Common myeloid progenitor, CD34-positive (primary cell): ENCODE results near the gene NEURL1.

Experiments used
- CTCF ChIA-PET: fragments of 350-600 bp; sonication (Branson Sonifier 250); formaldehyde crosslinking; loops from one replicate; lab custom pipeline; 2021; ENCODE audit warnings: antibody characterized with exemption; lab: Charles Lee
- POLR2A ChIA-PET: fragments of 350-600 bp; sonication (Branson Sonifier 250); formaldehyde crosslinking; loops from one replicate; lab custom pipeline; 2021; ENCODE audit warnings: antibody characterized with exemption; lab: Charles Lee
- DNase-seq, 3 donors: peaks; one replicate each; pipeline versions ENCODE4 v3.0.0 to v3.0.0-alpha.2; 2013
- H3K27ac ChIP-seq, 2 experiments: 1 replicate in 1 of 2; 2 replicates in 1 of 2; pipeline ENCODE4 v1.7.0; 2013; ENCODE audit warnings: inconsistent platforms in 2 of 2, low read length in 2 of 2, mild to moderate bottlenecking in 2 of 2, low read depth in 1 of 2, moderate library complexity in 1 of 2; ENCODE audit not compliant: severe bottlenecking in 2 of 2, insufficient read depth in 1 of 2, poor library complexity in 1 of 2
- H3K27me3 ChIP-seq, 5 experiments: replicated peaks in 2 of 5; 1 replicate in 3 of 5; 2 replicates in 2 of 5; pipeline versions ENCODE4 v1.6.1 to v1.7.0; 2013; ENCODE audit warnings: low read length in 4 of 5, mild to moderate bottlenecking in 2 of 5, moderate library complexity in 2 of 5, inconsistent platforms in 1 of 5; ENCODE audit not compliant: insufficient read depth in 5 of 5, control insufficient read depth in 4 of 5
- H3K36me3 ChIP-seq, 4 experiments: 1 replicate in 2 of 4; 2 replicates in 2 of 4; pipeline versions ENCODE4 v1.6.1 to v1.7.0; 2013; ENCODE audit warnings: low read length in 3 of 4, control low read depth in 1 of 4, mild to moderate bottlenecking in 1 of 4; ENCODE audit not compliant: control insufficient read depth in 4 of 4, insufficient read depth in 4 of 4
- H3K4me1 ChIP-seq, 4 experiments: 1 replicate in 3 of 4; 2 replicates in 1 of 4; pipeline versions ENCODE4 v1.6.1 to v1.7.1; 2013; ENCODE audit warnings: low read length in 3 of 4, mild to moderate bottlenecking in 3 of 4, control low read depth in 1 of 4, inconsistent platforms in 1 of 4, moderate library complexity in 1 of 4; ENCODE audit not compliant: control insufficient read depth in 4 of 4, insufficient read depth in 4 of 4; ENCODE audit errors: control extremely low read depth in 1 of 4
- H3K4me3 ChIP-seq, 7 experiments: 1 replicate in 4 of 7; 2 replicates in 3 of 7; pipeline versions ENCODE4 v1.5.1 to v1.7.0; 2013; ENCODE audit warnings: mild to moderate bottlenecking in 7 of 7, low read length in 6 of 7, moderate library complexity in 6 of 7, inconsistent platforms in 2 of 7, low read depth in 2 of 7, control low read depth in 1 of 7; ENCODE audit not compliant: insufficient read depth in 4 of 7, control insufficient read depth in 1 of 7; ENCODE audit errors: extremely low read depth in 1 of 7
- H3K9me3 ChIP-seq, 5 experiments: 1 replicate in 4 of 5; 2 replicates in 1 of 5; pipeline versions ENCODE4 v1.6.1 to v1.7.1; 2013; ENCODE audit warnings: low read length in 4 of 5, mild to moderate bottlenecking in 2 of 5, inconsistent platforms in 1 of 5, low read depth in 1 of 5, moderate library complexity in 1 of 5; ENCODE audit not compliant: control insufficient read depth in 4 of 5, insufficient read depth in 2 of 5; ENCODE audit errors: control extremely low read depth in 1 of 5
- WGBS: methylation state at CpG from one replicate; pipeline ENCODE4 v1.1.5; 2013; ENCODE audit not compliant: insufficient coverage; 5-methylcytosine and 5-hydroxymethylcytosine counted together

NEURL1 gene

GRCh38 chr10:103535595-103535994 is 42.1 kb downstream of the NEURL1 start:
- H3K4me1 ChIP-seq = no peaks in the 10 kb centered on the region
- ChIA-PET POLR2A (no interaction called here), CTCF (interaction anchor here (1.4 kb wide), 1 partner anchor 11 kb away, joined by 3 read pairs; no protein-coding TSS in a partner anchor)
- peaks cover 0 to 6% (median 0%) of the 10 kb centered on the region in 5 experiments for H3K9me3 ChIP-seq
- no peak overlapping the region for H3K4me3 ChIP-seq
- 100% methylated on average over 2 of the region's 2 CpGs for WGBS
- no peaks in the 10 kb centered on the region for H3K36me3 ChIP-seq
- no peak for DNase-seq
- H3K27ac ChIP-seq = no peak overlapping the region
- peaks cover 0 to 2% (median 0%) of the 10 kb centered on the region in 5 experiments for H3K27me3 ChIP-seq

GRCh38 chr10:103539751-103540150 is 46.2 kb downstream of the NEURL1 start:
- ChIA-PET CTCF (interaction anchor here (0.9 to 3.3 kb wide), 3 partner anchors 29 to 124 kb away, joined by 3 to 12 read pairs (median 3); no protein-coding TSS in a partner anchor), POLR2A (no interaction called here)
- H3K27me3 ChIP-seq = peaks cover 0 to 2% (median 0%) of the 10 kb centered on the region in 5 experiments
- H3K4me1 ChIP-seq = peaks cover 2 to 18% (median 10%) of the 10 kb centered on the region in 4 experiments
- no CpG with 5 or more reads among the region's 1 CpG for WGBS
- H3K36me3 ChIP-seq = no peaks in the 10 kb centered on the region
- no peak overlapping the region for H3K27ac ChIP-seq
- no peak for DNase-seq
- no peaks in the 10 kb centered on the region for H3K9me3 ChIP-seq
- H3K4me3 ChIP-seq = no peak overlapping the region

GRCh38 chr10:103540722-103541121 is 47.2 kb downstream of the NEURL1 start:
- ChIA-PET CTCF (interaction anchor here (3.3 kb wide), 1 partner anchor 30 kb away, joined by 12 read pairs; no protein-coding TSS in a partner anchor), POLR2A (no interaction called here)
- no peak overlapping the region for H3K4me3 ChIP-seq
- DNase-seq = no peak
- H3K27ac ChIP-seq = no peak overlapping the region
- WGBS = 91% methylated on average over 4 of the region's 4 CpGs
- peaks cover 2 to 18% (median 10%) of the 10 kb centered on the region in 4 experiments for H3K4me1 ChIP-seq
- no peaks in the 10 kb centered on the region for H3K36me3 ChIP-seq
- no peaks in the 10 kb centered on the region for H3K9me3 ChIP-seq
- peaks cover 0 to 2% (median 0%) of the 10 kb centered on the region in 5 experiments for H3K27me3 ChIP-seq

- DNase-seq = no peak
- Histone ChIP-seq H3K27ac (no peak overlapping the region), H3K27me3 (peaks cover 0 to 2% (median 0%) of the 10 kb centered on the region in 5 experiments), H3K9me3 (no peaks in the 10 kb centered on the region), H3K36me3 (no peaks in the 10 kb centered on the region), H3K4me1 (peaks cover 2 to 18% (median 10%) of the 10 kb centered on the region in 4 experiments), H3K4me3 (no peak overlapping the region)
- ChIA-PET POLR2A (no interaction called here), CTCF (interaction anchor here (1.1 to 3.3 kb wide), 4 partner anchors 31 to 53 kb away, joined by 3 to 12 read pairs (median 3); no protein-coding TSS in a partner anchor)
- WGBS = 100% methylated on average over 3 of the region's 3 CpGs
These were observed 48.1 kb downstream of the NEURL1 start for GRCh38 chr10:103541616-103542015.

- Histone ChIP-seq H3K36me3 (no peaks in the 10 kb centered on the region), H3K27me3 (peaks cover 0 to 2% (median 0%) of the 10 kb centered on the region in 5 experiments), H3K4me3 (peak overlapping the region in 6 of 7 experiments; percentile 33 to 70 (median 53)), H3K9me3 (no peaks in the 10 kb centered on the region), H3K4me1 (peaks cover 2 to 18% (median 10%) of the 10 kb centered on the region in 4 experiments), H3K27ac (no peak overlapping the region)
- ChIA-PET POLR2A (no interaction called here), CTCF (interaction anchor here (0.6 to 3.3 kb wide), 8 partner anchors 16 to 128 kb away, joined by 3 to 12 read pairs (median 4); no protein-coding TSS in a partner anchor)
- DNase-seq = peak; percentile 47 to 69 (median 69)
- WGBS = 10% methylated on average over 11 of the region's 17 CpGs
These were observed 49.5 kb downstream of the NEURL1 start for GRCh38 chr10:103542764-103543616.

- POLR2A ChIA-PET = no interaction called here
- WGBS = 98% methylated on average over 8 of the region's 9 CpGs
These were observed 50.4 kb downstream of the NEURL1 start for GRCh38 chr10:103543617-103544525.

More at GRCh38 chr10:103543617-103544525, 50.4 kb downstream of the NEURL1 start:
- Histone ChIP-seq H3K4me1 (peaks cover 2 to 18% (median 10%) of the 10 kb centered on the region in 4 experiments), H3K27me3 (peaks cover 0 to 1% (median 0%) of the 10 kb centered on the region in 5 experiments), H3K36me3 (no peaks in the 10 kb centered on the region), H3K9me3 (no peaks in the 10 kb centered on the region), H3K27ac (no peak overlapping the region), H3K4me3 (no peak overlapping the region)
- DNase-seq = no peak
- CTCF ChIA-PET = interaction anchor here (0.6 to 2.4 kb wide), 5 partner anchors 17 to 129 kb away, joined by 3 to 8 read pairs (median 4); no protein-coding TSS in a partner anchor
